A673 (cell line): ENCODE results near the gene MYOC. TPM values are rescaled to one million over a fixed set of nuclear protein-coding genes. Genes with fewer than 3 reads are reported as not detected.
"Not testable (repeated sequence)": the region's sequence is repeated elsewhere in the genome, so short reads cannot be mapped to it uniquely, and the experiment has no call there.

Experiments used
- Bru-seq: library from RNA; stranded (reverse); fragments of 400-500 nt; gene quantifications from one replicate; lab custom pipeline; 2021; lab: Mats Ljungman, UMichigan
- BruChase-seq, 2 experiments: library from RNA; stranded (reverse); fragments of 400-500 nt; gene quantifications; one replicate each; lab custom pipeline; 2021; lab: Mats Ljungman, UMichigan
- BruUV-seq: library from RNA; stranded (reverse); fragments of 400-500 nt; replicated peaks from 2 replicates; lab custom pipeline; 2021; lab: Mats Ljungman, UMichigan
- CTCF ChIA-PET: fragments of 300-600 bp; sonication (Branson Sonifier 250); formaldehyde crosslinking; loops from one replicate; lab custom pipeline; 2022; ENCODE audit warnings: antibody characterized with exemption; lab: Charles Lee
- POLR2A ChIA-PET: fragments of 300-600 bp; sonication (Branson Sonifier 250); formaldehyde crosslinking; loops from one replicate; lab custom pipeline; 2022; ENCODE audit warnings: antibody characterized with exemption; ENCODE audit not compliant: low non-redundant PET; lab: Charles Lee
- DNase-seq: peaks from one replicate; pipeline ENCODE4 v3.0.0-alpha.2; 2015; ENCODE audit warnings: low spot score
- H3K27ac ChIP-seq: fragments of 200-600 bp; sonication (generic); 2 replicates; pipeline ENCODE4 v1.5.1; 2016; ENCODE audit warnings: mixed run types, low read depth, mild to moderate bottlenecking, mixed read lengths, antibody characterized with exemption, low read length; ENCODE audit not compliant: poor library complexity, severe bottlenecking
- H3K27me3 ChIP-seq: fragments of 200-600 bp; sonication (generic); replicated peaks from 2 replicates; pipeline ENCODE4 v1.6.1; 2017; ENCODE audit warnings: mixed run types, low read depth, mild to moderate bottlenecking, mixed read lengths, antibody characterized with exemption, low read length; ENCODE audit not compliant: insufficient read depth, poor library complexity
- H3K36me3 ChIP-seq: fragments of 200-600 bp; sonication (generic); 2 replicates; pipeline ENCODE4 v1.6.1; 2016; ENCODE audit warnings: mixed run types, mild to moderate bottlenecking, mixed read lengths, antibody characterized with exemption, low read length; ENCODE audit not compliant: insufficient read depth, poor library complexity, severe bottlenecking
- H3K4me1 ChIP-seq: fragments of 200-600 bp; sonication (generic); 2 replicates; pipeline ENCODE4 v1.6.1; 2017; ENCODE audit warnings: mixed run types, mild to moderate bottlenecking, mixed read lengths, antibody characterized with exemption, low read length; ENCODE audit not compliant: insufficient read depth, poor library complexity, severe bottlenecking
- H3K4me3 ChIP-seq: fragments of 200-600 bp; sonication (generic); 2 replicates; pipeline ENCODE4 v1.5.1; 2016; ENCODE audit warnings: low read depth, mixed run types, mild to moderate bottlenecking, mixed read lengths, low read length; ENCODE audit not compliant: poor library complexity, severe bottlenecking
- H3K9me3 ChIP-seq: fragments of 200-600 bp; sonication (generic); 2 replicates; pipeline ENCODE4 v1.6.1; 2016; ENCODE audit warnings: mixed run types, low read depth, mild to moderate bottlenecking, mixed read lengths, antibody characterized with exemption, low read length; ENCODE audit not compliant: poor library complexity, severe bottlenecking
- EZH2 ChIP-seq: fragments of 200-600 bp; sonication (generic); IDR thresholded peaks from 2 replicates; pipeline ENCODE4 v1.6.1; 2017; ENCODE audit warnings: borderline replicate concordance, low read depth, mild to moderate bottlenecking, mixed read lengths, antibody characterized with exemption, low read length; ENCODE audit not compliant: poor library complexity, severe bottlenecking
- intact Hi-C: fragments of 100-400 bp; cut with micrococcal nuclease; formaldehyde crosslinking; loops from one replicate; pipeline ENCODE4 v1.10.0; 2022; ENCODE audit not compliant: unreplicated experiment
- long read RNA-seq: library from polyadenylated mRNA; stranded (forward); transcript quantifications from one replicate; pipeline ENCODE4 v2.0.0, GENCODE V29; 2022
- total RNA-seq: library from RNA; stranded (reverse); gene quantifications from 2 replicates; pipeline ENCODE4 v1.2.3, GENCODE V29; 2021
- TF ChIP-seq, protein P1 (sequence below): fragments of 300-800, 200-600 bp; sonication (generic); conservative IDR thresholded peaks from 2 replicates; pipeline ENCODE4 v1.5.1; 2017; ENCODE audit warnings: low read depth, mild to moderate bottlenecking, antibody characterized with exemption, low read length, moderate library complexity, mixed read lengths

The MYOC gene
- total RNA-seq (not detected in 2 replicates), Bru-seq, nascent RNA (not detected), BruChase-seq, experiment 1, labeled RNA remaining after a 2-hour chase (percentile 5 among the genes with signal in this experiment), BruChase-seq, experiment 2, labeled RNA remaining after a 6-hour chase (not detected)
- long read RNA-seq = 0 reads

DNA sequence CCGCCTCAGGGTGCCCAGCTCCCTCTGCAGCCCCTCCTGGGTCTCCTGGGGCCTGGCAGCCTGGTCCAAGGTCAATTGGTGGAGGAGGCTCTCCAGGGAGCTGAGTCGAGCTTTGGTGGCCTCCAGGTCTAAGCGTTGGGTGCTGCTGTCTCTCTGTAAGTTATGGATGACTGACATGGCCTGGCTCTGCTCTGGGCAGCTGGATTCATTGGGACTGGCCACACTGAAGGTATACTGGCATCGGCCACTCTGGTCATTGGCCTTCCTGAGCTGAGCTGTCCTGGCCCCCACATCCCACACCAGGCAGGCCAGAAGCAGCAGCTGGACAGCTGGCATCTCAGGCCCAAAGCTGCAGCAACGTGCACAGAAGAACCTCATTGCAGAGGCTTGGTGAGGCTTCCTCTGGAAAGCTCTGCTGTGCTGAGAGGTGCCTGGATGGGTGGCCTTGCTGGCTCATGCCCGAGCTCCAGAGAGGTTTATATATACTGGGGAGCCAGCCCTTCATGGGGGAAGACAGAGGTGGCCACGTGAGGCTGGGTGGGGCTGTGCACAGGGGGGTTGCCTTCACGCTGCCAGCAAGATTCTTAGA, at the start of gene MYOC:
Gene MYOC (minus strand): TSS at position 455 of the 589 bp plus-strand sequence. CDS start 77 bp downstream, at position 378.
- Histone ChIP-seq H3K36me3 (no peaks in the 10 kb centered on the region), H3K4me3 (no peak within 1 kb of the TSS), H3K27ac (no peak within 1 kb of the TSS), H3K9me3 (no peaks in the 10 kb centered on the region), H3K27me3 (no peaks in the 10 kb centered on the region), H3K4me1 (peaks cover 4% of the 10 kb centered on the region)
- DNase-seq = no peak
- ChIA-PET POLR2A (no interaction called here), CTCF (no interaction called here)
- intact Hi-C loops = no loop called here
- TF ChIP-seq, protein P1, sequence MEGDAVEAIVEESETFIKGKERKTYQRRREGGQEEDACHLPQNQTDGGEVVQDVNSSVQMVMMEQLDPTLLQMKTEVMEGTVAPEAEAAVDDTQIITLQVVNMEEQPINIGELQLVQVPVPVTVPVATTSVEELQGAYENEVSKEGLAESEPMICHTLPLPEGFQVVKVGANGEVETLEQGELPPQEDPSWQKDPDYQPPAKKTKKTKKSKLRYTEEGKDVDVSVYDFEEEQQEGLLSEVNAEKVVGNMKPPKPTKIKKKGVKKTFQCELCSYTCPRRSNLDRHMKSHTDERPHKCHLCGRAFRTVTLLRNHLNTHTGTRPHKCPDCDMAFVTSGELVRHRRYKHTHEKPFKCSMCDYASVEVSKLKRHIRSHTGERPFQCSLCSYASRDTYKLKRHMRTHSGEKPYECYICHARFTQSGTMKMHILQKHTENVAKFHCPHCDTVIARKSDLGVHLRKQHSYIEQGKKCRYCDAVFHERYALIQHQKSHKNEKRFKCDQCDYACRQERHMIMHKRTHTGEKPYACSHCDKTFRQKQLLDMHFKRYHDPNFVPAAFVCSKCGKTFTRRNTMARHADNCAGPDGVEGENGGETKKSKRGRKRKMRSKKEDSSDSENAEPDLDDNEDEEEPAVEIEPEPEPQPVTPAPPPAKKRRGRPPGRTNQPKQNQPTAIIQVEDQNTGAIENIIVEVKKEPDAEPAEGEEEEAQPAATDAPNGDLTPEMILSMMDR = no peak
- TF ChIP-seq EZH2 = no peak
- BruUV-seq = no TSS peak

DNA sequence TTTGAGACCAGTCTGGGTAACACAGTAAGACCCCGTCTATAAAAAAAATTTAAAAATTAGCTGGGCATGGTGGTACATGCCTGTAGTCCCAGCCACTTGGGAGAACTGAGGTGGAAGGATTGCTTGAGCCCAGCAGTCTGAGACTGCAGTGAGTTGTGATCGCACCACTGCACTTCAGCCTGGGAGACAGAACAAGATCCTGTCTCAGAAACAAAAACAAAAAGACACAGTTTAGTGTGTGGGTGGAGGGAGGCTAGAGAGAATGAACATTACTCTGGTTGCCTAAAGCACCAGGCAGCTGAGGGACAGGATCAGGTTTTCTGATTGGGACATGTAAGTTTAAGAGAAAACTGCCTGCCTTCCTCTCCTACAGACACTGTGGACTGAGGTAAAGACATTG, 47.0 kb upstream of the MYOC start:
- Histone ChIP-seq H3K27ac (no peak overlapping the region), H3K4me1 (peaks cover 7% of the 10 kb centered on the region), H3K36me3 (no peaks in the 10 kb centered on the region), H3K27me3 (no peaks in the 10 kb centered on the region), H3K9me3 (no peaks in the 10 kb centered on the region), H3K4me3 (no peak overlapping the region)
- no TSS peak for BruUV-seq
- CTCF ChIA-PET = no interaction called here
- no peak for DNase-seq
- no peak for TF ChIP-seq EZH2
- TF ChIP-seq, protein P1 = no peak
- intact Hi-C loops = no loop called here
- POLR2A ChIA-PET = no interaction called here

DNA sequence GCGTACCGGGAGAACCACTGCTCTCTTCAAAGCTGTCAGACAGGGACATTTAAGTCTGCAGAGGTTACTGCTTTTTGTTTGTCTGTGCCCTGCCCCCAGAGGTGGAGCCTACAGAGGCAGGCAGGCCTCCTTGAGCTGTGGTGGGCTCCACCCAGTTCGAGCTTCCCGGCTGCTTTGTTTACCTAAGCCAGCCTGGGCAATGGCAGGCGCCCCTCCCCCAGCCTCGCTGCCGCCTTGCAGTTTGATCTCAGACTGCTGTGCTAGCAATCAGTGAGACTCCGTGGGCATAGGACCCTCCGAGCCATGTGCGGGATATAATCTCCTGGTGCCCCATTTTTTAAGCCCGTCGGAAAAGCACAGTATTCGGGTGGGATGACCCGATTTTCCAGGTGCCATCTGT, 43.3 kb upstream of the MYOC start:
- H3K27ac ChIP-seq, H3K27me3 ChIP-seq, H3K9me3 ChIP-seq, POLR2A ChIA-PET, H3K36me3 ChIP-seq, intact Hi-C loops, H3K4me1 ChIP-seq, CTCF ChIA-PET, BruUV-seq, H3K4me3 ChIP-seq, DNase-seq: not testable (repeated sequence)

DNA sequence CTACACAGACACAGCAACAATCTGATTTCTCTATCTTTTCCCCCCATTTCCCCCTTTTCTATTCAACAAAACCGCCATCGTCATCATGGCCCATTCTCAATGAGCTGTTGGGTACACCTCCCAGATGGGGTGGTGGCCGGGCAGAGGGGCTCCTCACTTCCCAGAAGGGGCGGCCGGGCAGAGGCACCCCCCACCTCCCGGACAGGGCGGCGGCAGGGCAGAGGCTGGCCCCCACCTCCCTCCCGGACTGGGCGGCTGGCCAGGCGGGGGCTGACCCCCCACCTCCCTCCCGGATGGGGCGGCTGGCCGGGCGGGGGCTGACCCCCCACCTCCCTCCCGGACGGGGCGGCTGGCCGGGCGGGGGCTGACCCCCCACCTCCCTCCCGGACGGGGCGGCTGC, 41.1 kb upstream of the MYOC start:
- H3K4me1 ChIP-seq, H3K27me3 ChIP-seq, H3K4me3 ChIP-seq, DNase-seq, CTCF ChIA-PET, BruUV-seq, H3K36me3 ChIP-seq, POLR2A ChIA-PET, intact Hi-C loops, H3K9me3 ChIP-seq, H3K27ac ChIP-seq: not testable (repeated sequence)
